Fibroblast of lung (primary cell): Measurements from ENCODE around the gene FAU. TPM values are rescaled to one million over a fixed set of nuclear protein-coding genes. Genes with fewer than 3 reads are reported as not detected.

Experiments
- DNase-seq, 2 donors: peaks; one replicate each; pipeline versions ENCODE4 v3.0.0 to v3.0.0-alpha.2; 2010; ENCODE audit warnings: low read depth in 2 of 2
- H2AFZ ChIP-seq: 2 replicates; pipeline ENCODE4 v1.5.1; 2012; ENCODE audit warnings: low read length, control low read depth, inconsistent platforms
- H3K27ac ChIP-seq: 2 replicates; pipeline ENCODE4 v1.5.1; 2011; ENCODE audit warnings: low read length, control low read depth; ENCODE audit not compliant: insufficient read depth
- H3K27me3 ChIP-seq: 2 replicates; pipeline ENCODE4 v1.5.1; 2011; ENCODE audit warnings: mild to moderate bottlenecking, low read length; ENCODE audit not compliant: control insufficient read depth, insufficient read depth
- H3K36me3 ChIP-seq: 2 replicates; pipeline ENCODE4 v1.5.1; 2011; ENCODE audit warnings: low read length; ENCODE audit not compliant: control insufficient read depth, insufficient read depth
- H3K4me1 ChIP-seq: 2 replicates; pipeline ENCODE4 v1.5.1; 2011; ENCODE audit warnings: low read length; ENCODE audit not compliant: control insufficient read depth, insufficient read depth; ENCODE audit errors: extremely low read depth
- H3K4me2 ChIP-seq: 2 replicates; pipeline ENCODE4 v1.5.1; 2011; ENCODE audit warnings: low read length, control low read depth; ENCODE audit not compliant: insufficient read depth; ENCODE audit errors: extremely low read depth
- H3K4me3 ChIP-seq, 4 experiments: fragments of 200-600 bp in 1 of 4; sonication (generic) in 1 of 4; replicated peaks in 1 of 4; 2 replicates each; pipeline ENCODE4 v1.5.1; 2011 to 2016; ENCODE audit warnings: low read length in 4 of 4, low read depth in 3 of 4, mild to moderate bottlenecking in 3 of 4, control low read depth in 2 of 4, inconsistent platforms in 1 of 4, mixed read lengths in 1 of 4; ENCODE audit not compliant: insufficient read depth in 1 of 4; ENCODE audit errors: control extremely low read depth in 1 of 4
- H3K79me2 ChIP-seq: 2 replicates; pipeline ENCODE4 v1.5.1; 2012; ENCODE audit warnings: mild to moderate bottlenecking, low read length, inconsistent platforms; ENCODE audit not compliant: control insufficient read depth, insufficient read depth
- H3K9ac ChIP-seq: 2 replicates; pipeline ENCODE4 v1.5.1; 2011; ENCODE audit warnings: mild to moderate bottlenecking, low read length, control low read depth; ENCODE audit not compliant: insufficient read depth
- H3K9me3 ChIP-seq: 2 replicates; pipeline ENCODE4 v1.5.1; 2012; ENCODE audit warnings: low read depth, low read length; ENCODE audit not compliant: control insufficient read depth, insufficient read depth
- H4K20me1 ChIP-seq: 2 replicates; pipeline ENCODE4 v1.5.1; 2011; ENCODE audit warnings: low read length; ENCODE audit not compliant: control insufficient read depth, insufficient read depth; ENCODE audit errors: extremely low read depth
- CTCF ChIP-seq, 2 donors: IDR thresholded peaks in 1 of 2; conservative IDR thresholded peaks in 1 of 2; 1 replicate in 1 of 2; 2 replicates in 1 of 2; pipeline ENCODE4 v1.5.1; 2011 to 2012; ENCODE audit warnings: low read length in 2 of 2, control low read depth in 1 of 2, inconsistent platforms in 1 of 2, low read depth in 1 of 2, mild to moderate bottlenecking in 1 of 2
- EZH2 ChIP-seq: IDR thresholded peaks from 2 replicates; pipeline ENCODE4 v1.5.1; 2012; ENCODE audit warnings: low read length, control low read depth, mild to moderate bottlenecking; ENCODE audit errors: missing control alignments
- polyA plus RNA-seq, 2 donors: library from polyadenylated mRNA; depleted of rRNA in 1 of 2; stranded (reverse) in 1 of 2; unstranded in 1 of 2; fragments of >200 nt; gene quantifications; 2 replicates each; pipeline ENCODE4 v1.2.1, GENCODE V29; 2011 to 2012; ENCODE audit warnings: missing spikeins in 1 of 2
- total RNA-seq: library from RNA; depleted of rRNA; stranded (reverse); fragments of >200 nt; gene quantifications from 2 replicates; pipeline ENCODE4 v1.2.1, GENCODE V29; 2014

Gene FAU
- total and polyA plus RNA-seq, 2 donors (not counting 1 experiment from before 2014, with no cell fraction given) = 256 to 336 TPM

GRCh38 chr11:65107751-65108468, 14.0 kb downstream of the FAU start:
- Histone ChIP-seq H3K9me3 (no peaks in the 10 kb centered on the region), H3K4me2 (no peak overlapping the region), H3K27me3 (no peaks in the 10 kb centered on the region), H3K79me2 (no peaks in the 10 kb centered on the region), H2AFZ (no peak overlapping the region), H4K20me1 (no peaks in the 10 kb centered on the region), H3K27ac (no peak overlapping the region), H3K4me3 (no peak overlapping the region), H3K9ac (no peak overlapping the region), H3K4me1 (peaks cover 11% of the 10 kb centered on the region), H3K36me3 (peaks cover 7% of the 10 kb centered on the region)
- TF ChIP-seq EZH2 = no peak
- no peak for TF ChIP-seq CTCF (conservative IDR thresholded peaks at IDR 0.05 in 1 of 2, IDR thresholded peaks at IDR 0.05 in 1 of 2; ENCODE audit: low read depth in 1 of 2, low read length in 2 of 2)
- DNase-seq = no peak

GRCh38 chr11:65107078-65107477, 14.9 kb downstream of the FAU start:
- Histone ChIP-seq H3K9me3 (no peaks in the 10 kb centered on the region), H2AFZ (no peak overlapping the region), H3K9ac (no peak overlapping the region), H3K36me3 (peaks cover 7% of the 10 kb centered on the region), H3K27me3 (no peaks in the 10 kb centered on the region), H3K4me3 (no peak overlapping the region), H3K79me2 (no peaks in the 10 kb centered on the region), H3K4me1 (peaks cover 6% of the 10 kb centered on the region), H4K20me1 (no peaks in the 10 kb centered on the region), H3K4me2 (no peak overlapping the region), H3K27ac (no peak overlapping the region)
- no peak for TF ChIP-seq CTCF (conservative IDR thresholded peaks at IDR 0.05 in 1 of 2, IDR thresholded peaks at IDR 0.05 in 1 of 2; ENCODE audit: low read depth in 1 of 2, low read length in 2 of 2)
- no peak for TF ChIP-seq EZH2
- no peak for DNase-seq

- Histone ChIP-seq H3K9me3 (no peaks in the 10 kb centered on the region), H2AFZ (no peak overlapping the region), H3K4me1 (no peaks in the 10 kb centered on the region), H3K27me3 (no peaks in the 10 kb centered on the region), H3K4me2 (peak overlapping the region; percentile 2), H3K36me3 (peaks cover 6% of the 10 kb centered on the region), H3K27ac (no peak overlapping the region), H4K20me1 (no peaks in the 10 kb centered on the region), H3K9ac (no peak overlapping the region), H3K4me3 (no peak overlapping the region), H3K79me2 (no peaks in the 10 kb centered on the region)
- peak in 1 of 2 donors; percentile 54 for DNase-seq
- TF ChIP-seq EZH2 (no peak), CTCF (conservative IDR thresholded peaks at IDR 0.05 in 1 of 2, IDR thresholded peaks at IDR 0.05 in 1 of 2; ENCODE audit: low read depth in 1 of 2, low read length in 2 of 2) (no peak)
These were observed 17.3 kb downstream of the FAU start for GRCh38 chr11:65104628-65105027.
